Measurements from ENCODE around the gene CNEP1R1.

Gene CNEP1R1

DNA sequence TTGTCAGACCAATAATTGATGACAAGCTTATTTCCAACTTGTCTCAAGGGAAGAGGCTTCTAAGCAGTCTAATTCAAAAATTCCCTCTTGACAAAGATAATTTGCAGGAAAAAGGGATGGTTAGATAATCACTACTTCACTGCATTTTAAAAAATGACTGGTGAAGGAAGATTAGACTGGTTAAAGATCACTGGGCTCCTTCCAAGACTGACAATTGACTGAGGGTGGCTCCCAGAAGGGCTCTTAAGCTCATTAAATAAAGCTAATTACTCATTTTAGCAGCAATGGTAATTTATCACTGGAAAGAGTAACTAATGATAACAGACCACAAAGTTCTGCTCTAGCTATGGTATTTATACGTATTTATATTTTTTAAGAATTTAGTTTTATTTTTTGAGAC, 36.3 kb downstream of the CNEP1R1 start:
- Histone ChIP-seq H3K27me3 (ENCODE audit: control insufficient read depth in 1 of 2, insufficient read depth in 1 of 2, low read length in 2 of 2) (peaks cover 0 to 3% of the 10 kb centered on the region in 2 experiments), H3K27ac (ENCODE audit: low read length, poor library complexity, severe bottlenecking) (no peak overlapping the region), H3K4ac (ENCODE audit: low read depth in 1 of 2, low read length in 2 of 2) (no peak overlapping the region), H4K8ac (ENCODE audit: low read length) (no peak overlapping the region), H3K4me2 (ENCODE audit: low read length, poor library complexity, severe bottlenecking) (no peak overlapping the region), H3K4me3 (ENCODE audit: insufficient read depth in 1 of 2, low read depth in 1 of 2, low read length in 2 of 2) (no peak overlapping the region), H3K18ac (ENCODE audit: low read depth in 1 of 2, low read length in 2 of 2) (no peak overlapping the region), H3K36me3 (ENCODE audit: control insufficient read depth in 1 of 2, insufficient read depth in 2 of 2, low read depth in 1 of 2, low read length in 2 of 2) (no peaks in the 10 kb centered on the region), H3K79me1 (replicated peaks; ENCODE audit: low read length, poor library complexity, severe bottlenecking) (no peaks in the 10 kb centered on the region), H2BK12ac (ENCODE audit: low read length in 2 of 2) (no peak overlapping the region), H3K9ac (ENCODE audit: low read length) (no peak overlapping the region), H3K9me3 (ENCODE audit: control insufficient read depth, low read length) (no peaks in the 10 kb centered on the region), H2BK5ac (ENCODE audit: low read depth, low read length, poor library complexity, severe bottlenecking) (no peak overlapping the region), H4K91ac (ENCODE audit: low read length) (no peak overlapping the region), H3K23ac (ENCODE audit: low read length in 2 of 2) (no peak overlapping the region), H2BK120ac (ENCODE audit: low read depth, low read length) (no peak overlapping the region), H2AFZ (ENCODE audit: low read depth, low read length) (no peak overlapping the region), H2AK5ac (ENCODE audit: low read length, severe bottlenecking) (no peak overlapping the region), H3K4me1 (ENCODE audit: control insufficient read depth, insufficient read depth, low read depth, low read length) (peaks cover 2% of the 10 kb centered on the region), H2BK15ac (ENCODE audit: low read depth, poor library complexity, severe bottlenecking) (no peak overlapping the region), H3K14ac (ENCODE audit: low read length in 2 of 2) (no peak overlapping the region)
- no CpG with 5 or more reads among the region's 1 CpG for WGBS
- DNase-seq: no peak

DNA sequence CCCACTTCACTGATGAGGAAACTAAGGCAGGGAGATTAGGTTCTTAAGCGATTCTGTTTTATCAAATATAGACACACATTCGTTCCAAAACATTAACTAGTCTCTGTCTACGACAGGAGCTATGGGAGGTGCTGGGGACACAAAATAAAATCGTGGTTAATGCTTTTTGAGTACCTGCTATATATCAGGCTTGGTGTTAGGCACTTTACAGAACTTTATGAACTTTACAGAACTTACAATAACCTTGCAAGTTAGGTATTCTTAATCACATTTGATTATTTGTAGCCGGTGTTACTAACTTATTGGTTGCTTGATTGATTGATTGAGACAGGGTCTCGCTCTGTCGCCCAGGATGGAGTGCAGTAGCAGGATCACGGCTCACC, 40.2 kb downstream of the CNEP1R1 start:
- peak overlapping the region; percentile 35 for H3K4me2 ChIP-seq (ENCODE audit: low read length, poor library complexity, severe bottlenecking)
- H3K79me1 ChIP-seq (replicated peaks; ENCODE audit: low read length, poor library complexity, severe bottlenecking): peaks cover 9% of the 10 kb centered on the region
- WGBS: 94% methylated on average over 4 of the region's 8 CpGs
- H2AFZ ChIP-seq (ENCODE audit: low read depth, low read length): no peak overlapping the region
- no peak overlapping the region for H3K27ac ChIP-seq (ENCODE audit: low read length, poor library complexity, severe bottlenecking)
- peaks cover 1 to 12% of the 10 kb centered on the region in 2 experiments for H3K36me3 ChIP-seq (ENCODE audit: control insufficient read depth in 1 of 2, insufficient read depth in 2 of 2, low read depth in 1 of 2, low read length in 2 of 2)
- no peak overlapping the region for H2BK15ac ChIP-seq (ENCODE audit: low read depth, poor library complexity, severe bottlenecking)
- no peak overlapping the region for H3K4ac ChIP-seq (ENCODE audit: low read depth in 1 of 2, low read length in 2 of 2)
- H4K8ac ChIP-seq (ENCODE audit: low read length): peak overlapping the region; percentile 52
- H2BK5ac ChIP-seq (ENCODE audit: low read depth, low read length, poor library complexity, severe bottlenecking): no peak overlapping the region
- H3K23ac ChIP-seq (ENCODE audit: low read length in 2 of 2): no peak overlapping the region
- H3K27me3 ChIP-seq (ENCODE audit: control insufficient read depth in 1 of 2, insufficient read depth in 1 of 2, low read length in 2 of 2): no peaks in the 10 kb centered on the region
- H3K14ac ChIP-seq (ENCODE audit: low read length in 2 of 2): no peak overlapping the region
- no peak for DNase-seq
- H3K18ac ChIP-seq (ENCODE audit: low read depth in 1 of 2, low read length in 2 of 2): peak overlapping the region; percentile 35 to 42
- H2BK120ac ChIP-seq (ENCODE audit: low read depth, low read length): no peak overlapping the region
- peak overlapping the region; percentile 62 for H3K9ac ChIP-seq (ENCODE audit: low read length)
- no peak overlapping the region for H4K91ac ChIP-seq (ENCODE audit: low read length)
- peaks cover 14% of the 10 kb centered on the region for H3K4me1 ChIP-seq (ENCODE audit: control insufficient read depth, insufficient read depth, low read depth, low read length)
- peak overlapping the region in 1 of 2 experiments; percentile 95 for H3K4me3 ChIP-seq (ENCODE audit: insufficient read depth in 1 of 2, low read depth in 1 of 2, low read length in 2 of 2)
- H2AK5ac ChIP-seq (ENCODE audit: low read length, severe bottlenecking): no peak overlapping the region
- no peak overlapping the region for H2BK12ac ChIP-seq (ENCODE audit: low read length in 2 of 2)
- no peaks in the 10 kb centered on the region for H3K9me3 ChIP-seq (ENCODE audit: control insufficient read depth, low read length)

DNA sequence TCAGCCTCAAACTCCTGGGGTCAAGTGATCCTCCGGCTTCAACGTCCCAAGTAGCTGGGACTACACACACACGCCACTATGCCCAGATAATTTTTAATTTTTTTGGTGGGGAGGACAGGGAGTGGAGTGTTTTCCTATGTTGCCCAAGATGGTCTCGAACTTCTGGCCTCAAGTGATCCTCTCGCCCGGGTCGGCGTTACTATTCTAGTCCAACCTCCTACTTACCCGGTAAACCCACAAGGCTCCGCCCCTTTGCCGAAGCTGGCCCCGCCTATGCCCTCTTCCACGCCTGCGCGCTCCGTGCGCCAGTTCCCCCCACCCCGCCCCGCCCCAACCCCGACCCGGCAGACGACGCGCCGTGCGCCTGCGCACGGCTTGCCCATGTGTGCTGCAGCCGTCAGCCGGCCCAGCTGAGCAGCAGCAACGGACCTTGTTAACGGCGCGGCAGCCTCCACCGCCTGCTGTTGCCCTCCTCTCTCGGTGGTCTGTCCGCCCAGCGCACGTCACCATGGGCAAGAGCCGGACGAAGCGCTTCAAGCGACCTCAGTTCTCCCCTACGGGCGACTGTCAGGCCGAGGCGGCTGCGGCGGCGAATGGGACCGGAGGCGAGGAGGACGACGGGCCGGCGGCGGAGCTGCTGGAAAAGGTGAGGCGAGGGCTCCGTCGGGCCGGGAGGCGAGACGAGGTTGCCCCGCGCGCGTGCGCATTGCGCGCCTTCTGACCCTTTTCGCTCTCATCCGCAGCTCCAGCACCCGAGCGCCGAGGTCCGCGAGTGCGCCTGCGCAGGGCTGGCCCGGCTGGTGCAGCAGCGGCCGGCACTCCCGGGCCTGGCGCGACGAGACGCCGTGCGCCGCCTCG, 40.8 kb downstream of the CNEP1R1 start, which contains the start of gene HEATR3:
Gene HEATR3 (plus strand): TSS at position 347 of the 858 bp plus-strand sequence. CDS start 162 bp downstream, at position 509.
- H3K9me3 ChIP-seq (ENCODE audit: control insufficient read depth, low read length): no peaks in the 10 kb centered on the region
- 1% methylated on average over 70 of the region's 91 CpGs for WGBS
- H3K14ac ChIP-seq (ENCODE audit: low read length in 2 of 2): peak within 1 kb of the TSS in 1 of 2 experiments; percentile 100
- H3K36me3 ChIP-seq (ENCODE audit: control insufficient read depth in 1 of 2, insufficient read depth in 2 of 2, low read depth in 1 of 2, low read length in 2 of 2): peaks cover 7 to 17% of the 10 kb centered on the region in 2 experiments
- H4K8ac ChIP-seq (ENCODE audit: low read length): peak within 1 kb of the TSS; percentile 78
- no peaks in the 10 kb centered on the region for H3K27me3 ChIP-seq (ENCODE audit: control insufficient read depth in 1 of 2, insufficient read depth in 1 of 2, low read length in 2 of 2)
- H3K23ac ChIP-seq (ENCODE audit: low read length in 2 of 2): peak within 1 kb of the TSS in 1 of 2 experiments; percentile 98
- peak within 1 kb of the TSS; percentile 90 for H3K9ac ChIP-seq (ENCODE audit: low read length)
- H3K27ac ChIP-seq (ENCODE audit: low read length, poor library complexity, severe bottlenecking): peak within 1 kb of the TSS; percentile 86
- peak within 1 kb of the TSS; percentile 38 for H2BK15ac ChIP-seq (ENCODE audit: low read depth, poor library complexity, severe bottlenecking)
- H3K4me1 ChIP-seq (ENCODE audit: control insufficient read depth, insufficient read depth, low read depth, low read length): peaks cover 14% of the 10 kb centered on the region
- H4K91ac ChIP-seq (ENCODE audit: low read length): peak within 1 kb of the TSS; percentile 22
- peak; percentile 89 for DNase-seq
- H3K4me3 ChIP-seq (ENCODE audit: insufficient read depth in 1 of 2, low read depth in 1 of 2, low read length in 2 of 2): peak within 1 kb of the TSS; percentile 84 to 95
- H2BK12ac ChIP-seq (ENCODE audit: low read length in 2 of 2): peak within 1 kb of the TSS in 1 of 2 experiments; percentile 54
- peak within 1 kb of the TSS; percentile 97 for H3K4me2 ChIP-seq (ENCODE audit: low read length, poor library complexity, severe bottlenecking)
- peak within 1 kb of the TSS; percentile 78 for H2BK5ac ChIP-seq (ENCODE audit: low read depth, low read length, poor library complexity, severe bottlenecking)
- peak within 1 kb of the TSS; percentile 100 for H2AFZ ChIP-seq (ENCODE audit: low read depth, low read length)
- H2BK120ac ChIP-seq (ENCODE audit: low read depth, low read length): no peak within 1 kb of the TSS
- H2AK5ac ChIP-seq (ENCODE audit: low read length, severe bottlenecking): no peak within 1 kb of the TSS
- peaks cover 13% of the 10 kb centered on the region for H3K79me1 ChIP-seq (replicated peaks; ENCODE audit: low read length, poor library complexity, severe bottlenecking)
- peak within 1 kb of the TSS; percentile 50 to 99 for H3K4ac ChIP-seq (ENCODE audit: low read depth in 1 of 2, low read length in 2 of 2)
- peak within 1 kb of the TSS; percentile 70 to 100 for H3K18ac ChIP-seq (ENCODE audit: low read depth in 1 of 2, low read length in 2 of 2)
